Panc1 (cell line): Measurements from ENCODE around the gene KRTAP1-3.

Source experiments
- CTCF ChIP-seq: fragments of 450-650 bp; IDR thresholded peaks from 2 replicates; pipeline ENCODE4 v1.5.1; 2017; ENCODE audit warnings: mild to moderate bottlenecking
- POLR2AphosphoS5 ChIP-seq: IDR thresholded peaks from 2 replicates; pipeline ENCODE4 v1.6.1; 2012; ENCODE audit warnings: mild to moderate bottlenecking, low read depth, low read length, moderate library complexity
- REST ChIP-seq, 2 experiments: IDR thresholded peaks; 2 replicates each; pipeline ENCODE4 v1.6.1; 2011 to 2012; ENCODE audit warnings: low read depth in 2 of 2, control low read depth in 1 of 2, low read length in 1 of 2, mild to moderate bottlenecking in 1 of 2, moderate library complexity in 1 of 2; ENCODE audit not compliant: insufficient read depth in 1 of 2
- TCF7L2 ChIP-seq: IDR thresholded peaks from 2 replicates; pipeline ENCODE4 v1.6.1; 2011; ENCODE audit warnings: mild to moderate bottlenecking, low read depth, low read length, inconsistent platforms

GRCh38 chr17:40993084-40993483 lies 41.6 kb downstream of the KRTAP1-3 start:
- TF ChIP-seq CTCF, result no peak
- TF ChIP-seq TCF7L2, result no peak
- TF ChIP-seq POLR2AphosphoS5, result no peak
- no peak for TF ChIP-seq REST (IDR thresholded peaks at IDR 0.05; ENCODE audit: insufficient read depth in 1 of 2, low read depth in 2 of 2, low read length in 1 of 2)
